Measurements from ENCODE around the gene MYO5A.
"Not testable (repeated sequence)": the region's sequence is repeated elsewhere in the genome, so short reads cannot be mapped to it uniquely, and the experiment has no call there.

The MYO5A gene

GRCh38 chr15:52502608-52503007 is 26.1 kb downstream of the MYO5A start:
- DNase-seq: no peak

DNA sequence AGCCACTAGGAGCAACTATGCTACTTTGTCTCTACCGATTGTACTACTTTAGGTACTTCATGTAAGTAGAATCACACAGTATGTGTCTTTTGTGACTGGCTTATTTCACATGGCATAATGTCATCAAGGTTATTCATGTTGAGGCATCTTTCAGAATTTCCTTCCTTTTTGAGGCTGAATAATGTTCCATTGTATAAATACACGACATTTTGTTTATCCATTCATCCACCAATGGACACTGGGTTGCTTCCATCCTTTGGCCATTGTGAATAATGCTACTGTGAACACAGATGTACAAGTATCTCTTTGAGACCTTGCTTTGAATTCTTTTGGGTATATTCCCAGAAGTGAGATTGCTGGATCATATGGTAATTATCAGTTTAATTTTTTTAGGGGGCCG is 29.2 kb downstream of the MYO5A start:
- DNase-seq: no peak

- DNase-seq: no peak
Measured at GRCh38 chr15:52498706-52499105, 30.0 kb downstream of the MYO5A start.

DNA sequence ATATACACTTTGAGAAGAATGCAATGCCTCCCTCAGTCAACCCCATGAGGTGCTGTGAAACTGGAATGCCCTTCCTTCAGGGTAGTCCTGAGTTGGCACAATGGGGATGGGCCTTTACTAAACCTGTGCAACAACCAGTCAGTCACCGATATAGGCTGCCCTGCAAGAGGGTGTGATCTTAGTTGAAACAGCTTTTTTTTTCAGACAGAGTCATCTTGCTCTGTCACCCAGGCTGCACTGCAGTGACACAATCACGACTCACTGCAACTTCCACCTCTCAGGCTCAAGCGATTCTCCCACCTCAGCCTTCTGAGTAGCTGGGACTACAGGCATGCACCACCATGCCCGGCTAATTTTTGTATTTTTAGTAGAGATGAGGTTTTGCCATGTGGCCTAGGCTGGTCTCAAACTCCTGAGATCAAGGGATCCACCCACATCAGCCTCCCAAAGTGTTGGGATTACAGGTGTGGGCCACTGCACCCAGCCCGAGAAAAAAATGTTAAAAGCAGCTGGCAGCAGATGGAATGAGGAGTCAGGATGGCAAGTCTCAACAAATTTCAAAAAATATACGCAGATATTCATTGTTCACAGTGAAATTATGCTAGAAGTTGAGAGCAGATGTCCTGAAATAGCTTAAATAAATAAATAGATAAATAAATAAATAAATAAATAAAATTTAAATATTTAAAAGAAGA is 31.8 kb downstream of the MYO5A start:
- DNase-seq: peak; percentile 24

DNA sequence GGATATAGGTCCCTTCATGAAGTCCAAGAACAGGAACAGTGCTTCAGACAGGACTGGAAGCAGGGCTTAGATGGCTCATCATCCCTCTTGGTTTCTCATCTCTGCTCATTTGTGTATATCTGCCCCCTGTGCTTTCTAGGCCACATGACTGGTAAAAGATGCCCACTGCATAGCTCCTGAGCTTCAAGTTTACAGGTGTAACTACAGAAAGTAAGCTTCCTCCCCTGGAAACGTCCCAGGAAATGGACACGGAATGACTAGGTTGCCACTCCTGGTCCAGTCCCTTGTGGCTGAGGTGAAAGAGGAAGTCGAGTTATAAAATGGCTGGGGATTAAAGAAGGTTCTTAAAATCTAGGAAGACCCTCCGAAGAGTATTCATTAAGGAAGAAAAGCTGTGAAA is 32.5 kb downstream of the MYO5A start:
- DNase-seq: no peak

- DNase-seq: no peak
Measured at GRCh38 chr15:52495125-52495524, 33.6 kb downstream of the MYO5A start.

- no peak for DNase-seq
Measured at GRCh38 chr15:52493968-52494367, 34.7 kb downstream of the MYO5A start.

DNA sequence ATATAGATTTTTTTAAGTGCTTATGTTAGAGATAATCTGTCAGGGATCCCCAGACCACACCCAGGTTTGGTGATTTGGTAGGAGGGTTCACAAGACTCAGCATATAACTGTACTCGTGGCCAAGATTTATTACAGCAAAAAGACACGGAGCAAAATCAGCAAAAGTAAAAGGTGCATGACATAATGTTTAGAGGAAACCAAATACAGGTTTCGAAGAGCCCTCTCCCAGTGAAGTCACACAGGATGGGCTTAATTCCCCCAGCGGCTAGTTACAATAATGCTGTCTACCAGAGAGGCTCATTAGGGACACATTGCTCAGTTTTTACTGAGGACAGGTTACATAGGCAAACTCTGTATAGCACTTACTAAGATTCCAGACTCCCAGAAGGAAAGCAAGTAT is 36.5 kb downstream of the MYO5A start:
- no peak for DNase-seq

DNA sequence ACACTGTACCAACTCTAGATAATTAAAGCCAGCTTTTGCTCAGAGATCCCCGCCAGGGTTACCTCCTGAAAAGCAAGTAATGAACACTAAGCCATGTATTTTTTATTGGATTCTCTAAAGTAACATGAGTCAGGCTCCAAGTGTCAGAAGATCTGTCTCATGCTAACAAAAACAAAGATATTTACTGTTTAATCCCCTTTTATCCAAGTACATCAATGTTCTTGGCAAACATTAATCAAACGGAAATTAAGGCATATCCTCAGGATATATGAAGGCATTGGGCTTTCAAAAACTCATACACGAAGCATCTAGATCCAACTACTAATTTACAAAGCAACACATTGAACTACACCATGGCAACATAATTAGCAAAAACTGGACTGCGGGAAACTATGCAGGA is 37.2 kb downstream of the MYO5A start:
- DNase-seq: no peak

DNA sequence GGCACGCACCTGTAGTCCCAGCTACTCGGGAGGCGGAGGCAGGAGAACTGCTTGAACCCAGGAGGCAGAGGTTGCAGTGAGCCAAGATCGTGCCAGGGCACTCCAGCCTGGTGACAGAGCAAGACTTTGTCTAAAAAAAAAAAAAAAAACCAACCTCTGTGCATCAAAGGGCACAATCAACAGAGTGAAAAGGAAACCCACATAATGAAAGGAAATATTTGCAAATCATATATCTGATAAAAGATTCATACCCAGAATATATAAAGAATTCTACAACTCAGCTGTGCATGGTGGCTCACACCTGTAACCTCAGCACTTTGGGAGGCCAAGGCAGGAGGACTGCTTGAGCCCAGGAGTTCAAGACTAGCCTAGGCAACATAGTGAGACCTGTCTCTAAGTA is 39.2 kb downstream of the MYO5A start:
- DNase-seq: not testable (repeated sequence)

- DNase-seq: no peak
Measured at GRCh38 chr15:52488830-52489229, 39.9 kb downstream of the MYO5A start.

DNA sequence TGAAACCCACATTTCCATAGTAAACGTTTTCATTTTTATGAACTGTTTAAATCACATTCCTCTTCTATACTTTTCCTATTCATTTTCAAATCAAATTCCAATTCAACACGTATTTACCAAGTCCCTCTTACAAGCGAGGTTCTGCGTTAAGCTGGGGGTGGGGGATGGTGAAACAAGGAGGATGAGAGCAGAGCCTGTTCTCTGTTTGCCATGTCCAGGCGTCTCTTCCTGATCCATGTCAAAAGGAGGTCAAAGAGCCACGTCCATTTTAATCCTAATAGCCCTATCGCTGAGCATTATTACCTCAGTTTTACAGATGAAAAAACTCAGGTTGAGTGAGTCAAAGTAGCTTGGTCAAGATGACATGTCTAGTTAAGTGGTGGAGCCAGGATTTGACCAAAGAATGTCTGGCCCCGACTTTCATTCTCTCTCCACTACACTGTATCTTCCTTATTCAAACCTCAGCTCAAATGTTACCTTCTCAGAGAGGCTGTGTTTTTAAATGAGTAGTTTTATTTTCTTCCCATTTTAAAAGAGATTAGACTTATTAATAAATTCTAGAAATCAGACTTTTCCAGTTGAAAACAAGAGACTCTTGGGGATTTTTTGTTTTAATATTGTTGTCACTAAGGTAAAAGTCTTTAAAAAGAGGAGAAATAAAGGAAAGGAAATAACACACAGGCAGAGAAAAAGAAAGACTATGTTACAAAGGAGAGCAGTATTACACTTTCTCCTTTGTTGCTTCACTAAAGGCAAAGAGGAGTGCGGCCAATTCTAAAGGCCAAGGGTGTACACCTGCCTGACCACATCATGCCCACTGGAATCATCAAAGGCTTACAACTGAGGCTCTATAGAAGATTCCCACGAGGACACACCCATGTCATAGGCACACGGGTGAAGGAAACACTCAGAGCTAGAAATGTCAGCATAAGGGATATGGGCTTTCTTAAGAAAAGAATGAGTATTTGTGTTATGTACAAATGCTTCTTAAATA is 42.4 kb downstream of the MYO5A start:
- no peak for DNase-seq

GRCh38 chr15:52485290-52485689 is 43.4 kb downstream of the MYO5A start:
- DNase-seq: no peak

DNA sequence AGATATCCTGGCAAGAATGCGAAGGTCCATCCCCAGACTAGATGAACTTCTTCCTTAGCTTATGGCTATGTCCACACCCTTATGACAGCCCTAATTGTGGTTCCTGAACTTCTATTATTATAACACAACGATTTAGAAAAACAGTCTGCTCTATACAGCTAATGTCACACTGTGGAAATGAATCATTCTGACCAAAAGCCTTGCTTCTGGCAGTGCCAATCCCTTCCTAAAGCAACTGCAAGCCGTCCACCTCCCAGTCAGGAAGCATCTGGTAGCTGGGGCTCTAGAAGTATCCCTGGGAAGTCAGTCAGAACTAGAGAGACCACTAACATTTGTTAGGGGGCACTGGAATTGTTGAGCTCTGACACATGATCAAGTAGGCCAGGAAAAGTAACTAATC is 45.0 kb downstream of the MYO5A start:
- DNase-seq: no peak

DNA sequence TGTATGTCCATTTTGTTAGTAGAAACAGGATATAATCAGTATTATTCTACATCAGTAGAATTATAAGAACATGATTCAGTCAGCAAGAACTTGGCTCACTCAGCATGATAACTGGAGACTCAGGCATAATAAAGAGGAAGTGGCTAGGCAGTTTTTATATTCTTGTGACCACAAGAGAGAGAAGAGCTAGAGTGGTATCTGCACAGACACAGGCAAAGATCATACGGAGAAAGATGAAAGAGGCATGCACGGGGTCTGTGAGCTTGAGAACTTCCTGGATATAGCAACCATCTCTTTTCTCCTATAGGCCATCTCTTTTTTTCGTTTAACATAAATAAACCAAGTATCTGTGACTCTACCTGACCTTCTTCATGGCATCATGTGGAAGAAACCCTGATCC is 46.8 kb downstream of the MYO5A start:
- peak; percentile 67 for DNase-seq

DNA sequence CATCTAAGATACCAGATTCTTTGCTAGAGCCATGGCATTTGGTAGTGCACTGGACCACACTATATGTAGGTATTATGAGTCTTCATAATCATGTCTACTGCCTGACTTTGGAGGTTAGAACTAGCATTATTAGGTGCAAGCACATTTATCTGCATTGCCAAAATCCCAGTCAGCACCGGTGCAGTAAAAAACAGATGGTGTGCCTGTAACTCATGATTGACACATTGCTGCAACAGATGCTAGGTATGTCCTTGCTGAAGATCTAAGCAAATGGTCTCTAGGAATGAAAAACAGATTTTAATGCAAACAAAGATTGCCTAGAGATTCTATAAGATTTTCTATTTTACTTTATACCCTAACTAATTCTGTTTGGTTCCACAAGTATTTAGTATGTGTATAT is 47.7 kb downstream of the MYO5A start:
- no peak for DNase-seq

GRCh38 chr15:52466716-52467115 is 62.0 kb downstream of the MYO5A start:
- no peak for DNase-seq

DNA sequence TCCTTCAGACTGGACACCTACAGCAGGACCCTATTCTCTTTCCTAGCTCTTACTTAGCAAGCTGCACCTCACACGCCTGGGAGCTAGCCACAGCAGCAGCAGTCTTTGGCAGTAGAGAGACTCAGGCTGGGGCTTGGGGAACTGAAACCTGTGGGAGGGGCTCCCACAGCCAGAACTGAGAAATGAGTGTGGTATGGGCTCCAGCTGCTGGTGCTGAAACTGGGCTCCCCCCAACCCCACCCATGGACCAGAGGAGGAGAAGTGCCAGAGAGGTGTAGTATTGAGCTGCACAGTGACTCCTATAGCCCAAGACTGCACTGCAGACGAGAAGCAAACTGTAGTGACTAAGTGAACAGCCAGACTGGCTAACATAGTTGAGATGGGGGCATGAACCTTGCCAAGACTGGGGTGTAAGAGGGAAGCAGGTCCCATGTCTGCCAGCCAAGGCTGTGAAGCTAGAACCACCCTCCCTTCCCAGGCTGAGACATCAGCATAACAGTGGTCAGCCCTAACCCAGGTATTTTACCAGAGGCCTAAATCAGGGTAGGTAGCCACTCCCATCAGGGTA is 62.5 kb downstream of the MYO5A start:
- DNase-seq: peak; percentile 19

GRCh38 chr15:52464478-52464877 is 64.2 kb downstream of the MYO5A start:
- DNase-seq: peak; percentile 14

- DNase-seq: no peak
Measured at GRCh38 chr15:52464040-52464439, 64.6 kb downstream of the MYO5A start.

GRCh38 chr15:52463638-52464037 is 65.0 kb downstream of the MYO5A start:
- DNase-seq: no peak

DNA sequence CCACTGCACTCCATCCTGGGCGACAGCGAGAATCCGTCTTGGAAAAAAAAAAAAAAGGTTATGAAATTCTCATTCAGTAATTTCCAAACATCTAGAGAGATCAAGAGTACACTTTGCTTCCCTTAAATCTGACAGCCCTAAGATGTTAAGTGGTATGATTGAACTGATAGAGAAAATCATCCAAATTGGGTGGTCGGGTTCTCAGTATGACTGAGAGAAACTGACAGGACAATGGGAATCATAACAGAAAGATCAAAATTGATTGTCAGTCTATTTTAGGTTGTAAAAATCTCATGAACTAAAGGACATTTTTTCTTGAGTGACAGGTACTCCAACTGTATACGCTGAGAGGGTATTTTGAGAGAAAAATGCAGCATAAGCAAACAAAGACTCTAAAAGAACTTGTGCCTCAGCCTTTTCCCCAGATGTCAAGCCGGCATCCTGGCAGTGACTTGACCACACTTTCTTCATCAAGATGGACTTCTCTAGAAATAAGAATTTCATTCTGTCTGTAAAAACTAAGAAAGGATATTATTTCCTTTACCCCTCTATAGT is 65.8 kb downstream of the MYO5A start:
- DNase-seq: no peak

- not testable (repeated sequence) for DNase-seq
Measured at GRCh38 chr15:52459701-52460100, 69.0 kb downstream of the MYO5A start.

All from CD4-positive, alpha-beta T cell treated with Interleukin-6 for 4 hours (primary cell).